Measurements from ENCODE around the gene MSL3B. TPM values are rescaled to one million over a fixed set of nuclear protein-coding genes. Genes with fewer than 3 reads are reported as not detected.

Gene MSL3B

GRCh38 chr2:233815861-233816260 lies 52.3 kb downstream of the MSL3B start:
- H3K9me3 ChIP-seq (ENCODE audit: low read length), result no peaks in the 10 kb centered on the region
- H3K4me2 ChIP-seq (ENCODE audit: low read depth, low read length, poor library complexity, severe bottlenecking), result no peak overlapping the region
- no peak for DNase-seq
- no peak overlapping the region for H2AFZ ChIP-seq (ENCODE audit: low read length)
- H3K27me3 ChIP-seq (ENCODE audit: low read length), result no peaks in the 10 kb centered on the region
- H4K20me1 ChIP-seq (ENCODE audit: insufficient read depth, low read depth, low read length), result no peaks in the 10 kb centered on the region
- H3K9me2 ChIP-seq (replicated peaks; ENCODE audit: insufficient read depth, low read length), result no peaks in the 10 kb centered on the region
- no peaks in the 10 kb centered on the region for H3K79me2 ChIP-seq (ENCODE audit: low read length)
- no peak overlapping the region for H3K9ac ChIP-seq (ENCODE audit: low read length)
- no peak overlapping the region for H3K4me3 ChIP-seq (ENCODE audit: low read length)
- H3K4me1 ChIP-seq (ENCODE audit: low read length), result peaks cover 42% of the 10 kb centered on the region
- no peaks in the 10 kb centered on the region for H3K36me3 ChIP-seq (ENCODE audit: insufficient read depth, low read length)
- H3K27ac ChIP-seq (ENCODE audit: low read length), result no peak overlapping the region

Other genes starting within 250 kb of the MSL3B start
- 0.11 and 0.14 TPM in 2 replicates for gene UGT1A10, start 231.9 kb downstream of the MSL3B start, total RNA-seq (2014; rRNA removed; shearing (Covaris generic); ENCODE audit: low replicate concordance)
- not detected in 2 replicates for gene UGT1A9, start 196.5 kb downstream of the MSL3B start, total RNA-seq (2014; rRNA removed; shearing (Covaris generic); ENCODE audit: low replicate concordance)
- gene UGT1A7, start 186.5 kb downstream of the MSL3B start, total RNA-seq (2014; rRNA removed; shearing (Covaris generic); ENCODE audit: low replicate concordance), result 0.18 TPM in 1 of 2 replicates, not detected in the other
- not detected in 2 replicates for gene UGT1A6, start 175.5 kb downstream of the MSL3B start, total RNA-seq (2014; rRNA removed; shearing (Covaris generic); ENCODE audit: low replicate concordance)
- not detected in 2 replicates for gene UGT1A5, start 155.5 kb downstream of the MSL3B start, total RNA-seq (2014; rRNA removed; shearing (Covaris generic); ENCODE audit: low replicate concordance)
- gene UGT1A4, start 149.7 kb downstream of the MSL3B start, total RNA-seq (2014; rRNA removed; shearing (Covaris generic); ENCODE audit: low replicate concordance), result not detected in 2 replicates
- not detected in 2 replicates for gene UGT1A3, start 139.3 kb downstream of the MSL3B start, total RNA-seq (2014; rRNA removed; shearing (Covaris generic); ENCODE audit: low replicate concordance)
- gene UGT1A1, start 108.1 kb downstream of the MSL3B start, total RNA-seq (2014; rRNA removed; shearing (Covaris generic); ENCODE audit: low replicate concordance), result not detected in 2 replicates
- gene MROH2A, start 90.1 kb downstream of the MSL3B start, total RNA-seq (2014; rRNA removed; shearing (Covaris generic); ENCODE audit: low replicate concordance), result 1.9 and 2.6 TPM in 2 replicates
- gene HJURP, start 13.9 kb downstream of the MSL3B start, total RNA-seq (2014; rRNA removed; shearing (Covaris generic); ENCODE audit: low replicate concordance), result 16.5 and 29.0 TPM in 2 replicates
- not detected in 2 replicates for gene TRPM8, start 49.0 kb upstream of the MSL3B start, total RNA-seq (2014; rRNA removed; shearing (Covaris generic); ENCODE audit: low replicate concordance)
- not detected in 2 replicates for gene SPP2, start 182.3 kb upstream of the MSL3B start, total RNA-seq (2014; rRNA removed; shearing (Covaris generic); ENCODE audit: low replicate concordance)